ENCODE measurements around the gene ARMH3.

DNA sequence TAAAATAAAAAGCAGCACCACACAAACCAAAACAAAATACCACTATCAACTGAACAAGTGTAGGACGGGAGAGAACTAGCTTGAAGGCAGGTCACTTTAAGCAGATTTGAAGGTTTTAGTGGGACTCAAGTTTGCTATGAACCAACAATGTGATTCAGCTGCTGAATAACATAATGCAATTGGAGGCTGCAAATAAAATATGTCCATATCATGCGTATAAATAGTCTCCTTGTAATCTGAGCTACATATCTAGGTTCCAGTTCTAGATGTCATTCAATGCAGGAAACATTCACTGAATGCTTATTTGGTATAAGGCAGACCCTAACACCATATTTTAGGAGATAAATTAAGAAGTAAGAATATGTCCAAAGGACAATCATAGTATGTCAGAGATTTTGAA, 130.9 kb downstream of the ARMH3 start:
- TF ChIP-seq, protein P1, sequence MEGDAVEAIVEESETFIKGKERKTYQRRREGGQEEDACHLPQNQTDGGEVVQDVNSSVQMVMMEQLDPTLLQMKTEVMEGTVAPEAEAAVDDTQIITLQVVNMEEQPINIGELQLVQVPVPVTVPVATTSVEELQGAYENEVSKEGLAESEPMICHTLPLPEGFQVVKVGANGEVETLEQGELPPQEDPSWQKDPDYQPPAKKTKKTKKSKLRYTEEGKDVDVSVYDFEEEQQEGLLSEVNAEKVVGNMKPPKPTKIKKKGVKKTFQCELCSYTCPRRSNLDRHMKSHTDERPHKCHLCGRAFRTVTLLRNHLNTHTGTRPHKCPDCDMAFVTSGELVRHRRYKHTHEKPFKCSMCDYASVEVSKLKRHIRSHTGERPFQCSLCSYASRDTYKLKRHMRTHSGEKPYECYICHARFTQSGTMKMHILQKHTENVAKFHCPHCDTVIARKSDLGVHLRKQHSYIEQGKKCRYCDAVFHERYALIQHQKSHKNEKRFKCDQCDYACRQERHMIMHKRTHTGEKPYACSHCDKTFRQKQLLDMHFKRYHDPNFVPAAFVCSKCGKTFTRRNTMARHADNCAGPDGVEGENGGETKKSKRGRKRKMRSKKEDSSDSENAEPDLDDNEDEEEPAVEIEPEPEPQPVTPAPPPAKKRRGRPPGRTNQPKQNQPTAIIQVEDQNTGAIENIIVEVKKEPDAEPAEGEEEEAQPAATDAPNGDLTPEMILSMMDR (IDR thresholded peaks at IDR 0.05): no peak
- TF ChIP-seq POLR2A (IDR thresholded peaks at IDR 0.05): no peak

Measured in testis (tissue), 2 donors.